GM18951 (cell line): Measurements from ENCODE around the gene BCL11A.

Experiments used
- POLR2A ChIP-seq: IDR thresholded peaks from 4 replicates; pipeline ENCODE4 v1.6.1; 2011; ENCODE audit warnings: mild to moderate bottlenecking; ENCODE audit not compliant: insufficient read length, insufficient read depth; ENCODE audit errors: extremely low read depth
- in situ Hi-C: fragments of 300-500 bp; cut with MboI; formaldehyde crosslinking; loops from one replicate; pipeline ENCODE4 v1.12.0; 2022; ENCODE audit warnings: low sequenced_read_pairs, mixed read lengths, inconsistent platforms; ENCODE audit not compliant: unreplicated experiment

Gene BCL11A

GRCh38 chr2:60553495-60554073, at the start of gene BCL11A:
BCL11A (minus strand) TSS chr2:60553654; CDS start chr2:60553270, 384 bp downstream.
- in situ Hi-C loops = loop anchor here (25.0 kb wide), 1 partner anchor 1791 kb away; no protein-coding TSS in a partner anchor
- TF ChIP-seq POLR2A = peak; percentile 20

- in situ Hi-C loops = no loop called here
- no peak for TF ChIP-seq POLR2A
Observed at GRCh38 chr2:60602828-60603532, 49.5 kb upstream of the BCL11A start.

- no peak for TF ChIP-seq POLR2A
- in situ Hi-C loops = no loop called here
Observed at GRCh38 chr2:60602388-60602787, 48.9 kb upstream of the BCL11A start.

- in situ Hi-C loops = loop anchor here (25.0 kb wide), 2 partner anchors 1286 to 1411 kb away; no protein-coding TSS in a partner anchor
- no peak for TF ChIP-seq POLR2A
Observed at GRCh38 chr2:60598271-60598670, 44.8 kb upstream of the BCL11A start.

GRCh38 chr2:60597346-60597745, 43.9 kb upstream of the BCL11A start:
- in situ Hi-C loops = loop anchor here (25.0 kb wide), 2 partner anchors 1285 to 1410 kb away; no protein-coding TSS in a partner anchor
- no peak for TF ChIP-seq POLR2A

- TF ChIP-seq POLR2A = no peak
- in situ Hi-C loops = loop anchor here (25.0 kb wide), 2 partner anchors 1284 to 1409 kb away; no protein-coding TSS in a partner anchor
Observed at GRCh38 chr2:60596411-60596810, 43.0 kb upstream of the BCL11A start.

- in situ Hi-C loops = loop anchor here (25.0 kb wide), 2 partner anchors 1284 to 1409 kb away; no protein-coding TSS in a partner anchor
- no peak for TF ChIP-seq POLR2A
Observed at GRCh38 chr2:60595953-60596352, 42.5 kb upstream of the BCL11A start.

- no peak for TF ChIP-seq POLR2A
- in situ Hi-C loops = loop anchor here (25.0 kb wide), 2 partner anchors 1277 to 1402 kb away; no protein-coding TSS in a partner anchor
Observed at GRCh38 chr2:60589104-60589503, 35.6 kb upstream of the BCL11A start.

GRCh38 chr2:60586081-60586480, 32.6 kb upstream of the BCL11A start:
- in situ Hi-C loops = loop anchor here (25.0 kb wide), 2 partner anchors 1274 to 1399 kb away; no protein-coding TSS in a partner anchor
- no peak for TF ChIP-seq POLR2A

GRCh38 chr2:60585276-60585675, 31.8 kb upstream of the BCL11A start:
- TF ChIP-seq POLR2A = no peak
- in situ Hi-C loops = loop anchor here (25.0 kb wide), 2 partner anchors 1273 to 1398 kb away; no protein-coding TSS in a partner anchor

GRCh38 chr2:60583604-60584003, 30.1 kb upstream of the BCL11A start:
- TF ChIP-seq POLR2A = no peak

GRCh38 chr2:60581433-60582282, 28.2 kb upstream of the BCL11A start:
- in situ Hi-C loops = loop anchor here (25.0 kb wide), 2 partner anchors 1269 to 1394 kb away; no protein-coding TSS in a partner anchor
- no peak for TF ChIP-seq POLR2A

More at GRCh38 chr2:60583604-60584003, 30.1 kb upstream of the BCL11A start:
- in situ Hi-C loops = loop anchor here (25.0 kb wide), 2 partner anchors 1271 to 1396 kb away; no protein-coding TSS in a partner anchor
